Activated B cell treated with CpG ODN at 0.5 μM for 24 hours (primary cell): Measurements from ENCODE around the gene HBG2. TPM values are rescaled to one million over a fixed set of nuclear protein-coding genes. Genes with fewer than 3 reads are reported as not detected.

Source experiments
- ATAC-seq: fragments of 200-7000 bp; cut with Tn5 transposase; one replicate; pipeline ENCODE4 v1.10.0; 2021; ENCODE audit warnings: low read depth, mild to moderate bottlenecking, moderate library complexity
- CTCF ChIA-PET: fragments of 350-600 bp; sonication (Branson Sonifier 250); formaldehyde crosslinking; loops from one replicate; lab custom pipeline; 2021; ENCODE audit warnings: antibody characterized with exemption; lab: Charles Lee
- POLR2A ChIA-PET: fragments of 350-600 bp; sonication (Branson Sonifier 250); formaldehyde crosslinking; loops from one replicate; lab custom pipeline; 2021; ENCODE audit warnings: antibody characterized with exemption; lab: Charles Lee
- DNase-seq: peaks from one replicate; pipeline ENCODE4 v3.0.0; 2022
- H3K27ac Mint-ChIP-seq: one replicate; pipeline ENCODE4 v1.8.0; 2020; ENCODE audit warnings: mixed read lengths
- H3K27me3 Mint-ChIP-seq: one replicate; pipeline ENCODE4 v1.8.0; 2021; ENCODE audit warnings: mixed read lengths
- H3K36me3 Mint-ChIP-seq: one replicate; pipeline ENCODE4 v1.8.0; 2021; ENCODE audit warnings: low read depth, mixed read lengths
- H3K4me1 Mint-ChIP-seq: one replicate; pipeline ENCODE4 v1.8.0; 2021; ENCODE audit warnings: mixed read lengths
- H3K4me3 Mint-ChIP-seq: one replicate; pipeline ENCODE4 v1.8.0; 2020; ENCODE audit warnings: mild to moderate bottlenecking, mixed read lengths
- H3K9me3 Mint-ChIP-seq: one replicate; pipeline ENCODE4 v1.8.0; 2020; ENCODE audit warnings: mixed read lengths
- CTCF ChIP-seq: fragments of 200-600 bp; IDR thresholded peaks from one replicate; pipeline ENCODE4 v1.8.0; 2022; ENCODE audit warnings: antibody characterized with exemption, mild to moderate bottlenecking
- intact Hi-C: fragments of 100-400 bp; cut with micrococcal nuclease; formaldehyde crosslinking; loops from one replicate; pipeline ENCODE4 v1.15.1; 2024
- total RNA-seq: library from RNA; stranded (reverse); gene quantifications from 2 replicates; pipeline ENCODE4 v1.2.3, GENCODE V29; 2022

The HBG2 gene
- total RNA-seq, 1 donor from 2014 or later, result not detected

GRCh38 chr11:5238486-5238885, 16.1 kb downstream of the HBG2 start:
- no peak for TF ChIP-seq CTCF
- CTCF ChIA-PET, result no interaction called here
- Mint-ChIP-seq H3K27me3 (peaks cover 6% of the 10 kb centered on the region), H3K36me3 (no peaks in the 10 kb centered on the region), H3K27ac (no peak overlapping the region), H3K4me1 (peaks cover 3% of the 10 kb centered on the region), H3K9me3 (no peaks in the 10 kb centered on the region), H3K4me3 (no peak overlapping the region)
- DNase-seq (no peak), ATAC-seq (no peak)
- POLR2A ChIA-PET, result no interaction called here
- intact Hi-C loops, result no loop called here

GRCh38 chr11:5237420-5237819, 17.2 kb downstream of the HBG2 start:
- Mint-ChIP-seq H3K36me3 (no peaks in the 10 kb centered on the region), H3K27ac (no peak overlapping the region), H3K9me3 (no peaks in the 10 kb centered on the region), H3K4me1 (peaks cover 3% of the 10 kb centered on the region), H3K4me3 (no peak overlapping the region), H3K27me3 (peaks cover 6% of the 10 kb centered on the region)
- no peak for TF ChIP-seq CTCF
- POLR2A ChIA-PET, result no interaction called here
- ATAC-seq (no peak), DNase-seq (no peak)
- CTCF ChIA-PET, result no interaction called here
- intact Hi-C loops, result no loop called here

GRCh38 chr11:5235364-5236095, 19.1 kb downstream of the HBG2 start:
- peaks cover 3% of the 10 kb centered on the region for H3K4me1 Mint-ChIP-seq
- H3K27ac Mint-ChIP-seq, result no peak overlapping the region
- H3K36me3 Mint-ChIP-seq, result no peaks in the 10 kb centered on the region
- no peak overlapping the region for H3K4me3 Mint-ChIP-seq
- ChIA-PET CTCF (no interaction called here), POLR2A (no interaction called here)
- DNase-seq (no peak), ATAC-seq (no peak)
- no peak for TF ChIP-seq CTCF
- H3K27me3 Mint-ChIP-seq, result peaks cover 6% of the 10 kb centered on the region
- intact Hi-C loops, result no loop called here
- H3K9me3 Mint-ChIP-seq, result no peaks in the 10 kb centered on the region

GRCh38 chr11:5234381-5234834, 20.2 kb downstream of the HBG2 start, which contains the start of gene HBD:
TSS of gene HBD (minus strand) at chr11:5234483. CDS start at chr11:5234433, 50 bp downstream.
- Mint-ChIP-seq H3K4me1 (peaks cover 3% of the 10 kb centered on the region), H3K27ac (no peak within 1 kb of the TSS), H3K27me3 (peaks cover 4% of the 10 kb centered on the region), H3K4me3 (no peak within 1 kb of the TSS), H3K9me3 (no peaks in the 10 kb centered on the region), H3K36me3 (no peaks in the 10 kb centered on the region)
- intact Hi-C loops, result no loop called here
- TF ChIP-seq CTCF, result no peak
- DNase-seq (no peak), ATAC-seq (no peak)
- CTCF ChIA-PET, result no interaction called here
- POLR2A ChIA-PET, result no interaction called here

- no peaks in the 10 kb centered on the region for H3K9me3 Mint-ChIP-seq
- DNase-seq (no peak), ATAC-seq (no peak)
- ChIA-PET POLR2A (no interaction called here), CTCF (no interaction called here)
- peaks cover 3% of the 10 kb centered on the region for H3K4me1 Mint-ChIP-seq
- H3K4me3 Mint-ChIP-seq, result no peak overlapping the region
- TF ChIP-seq CTCF, result no peak
- H3K36me3 Mint-ChIP-seq, result no peaks in the 10 kb centered on the region
- peaks cover 4% of the 10 kb centered on the region for H3K27me3 Mint-ChIP-seq
- no peak overlapping the region for H3K27ac Mint-ChIP-seq
- intact Hi-C loops, result no loop called here
These were observed 21.3 kb downstream of the HBG2 start for GRCh38 chr11:5233307-5233706.
